Measurements from ENCODE around the gene POC1A. TPM values are rescaled to one million over a fixed set of nuclear protein-coding genes. Genes with fewer than 3 reads are reported as not detected.

POC1A gene
- total and polyA plus RNA-seq, 10 of the 15 experiments (the other 5 are each of a cell fraction or from before 2014, with no cell fraction given), result 8.5 to 49.8 (median 23.5) TPM

DNA sequence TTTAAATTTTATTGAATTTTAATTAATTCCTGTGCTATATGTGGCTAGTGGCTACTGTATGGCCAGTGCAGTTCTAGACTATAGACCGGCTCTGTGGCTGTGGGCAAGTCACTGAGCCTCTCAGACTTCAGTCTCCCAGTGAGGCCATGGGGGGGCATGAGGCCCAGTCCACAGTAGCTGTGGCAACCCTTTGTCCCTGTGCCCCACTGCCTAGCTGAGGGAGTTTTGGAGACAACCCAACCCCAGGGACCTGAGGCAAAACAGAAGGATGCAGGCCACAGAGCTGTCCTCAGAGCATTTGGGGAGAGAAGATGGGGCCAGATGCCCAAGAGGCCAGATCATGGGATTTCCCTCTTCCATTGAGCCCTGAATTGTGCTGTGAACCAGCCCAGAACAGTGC is 18.9 kb upstream of the POC1A start (continued):
- TF ChIP-seq POU2F2 (IDR thresholded peaks at IDR 0.05; ENCODE audit: borderline replicate concordance, low read depth, low read length) (no peak), SMAD5 (IDR thresholded peaks at IDR 0.05; ENCODE audit: low read depth) (no peak), ZBED1 (IDR thresholded peaks at IDR 0.05; ENCODE audit: borderline replicate concordance) (no peak)

DNA sequence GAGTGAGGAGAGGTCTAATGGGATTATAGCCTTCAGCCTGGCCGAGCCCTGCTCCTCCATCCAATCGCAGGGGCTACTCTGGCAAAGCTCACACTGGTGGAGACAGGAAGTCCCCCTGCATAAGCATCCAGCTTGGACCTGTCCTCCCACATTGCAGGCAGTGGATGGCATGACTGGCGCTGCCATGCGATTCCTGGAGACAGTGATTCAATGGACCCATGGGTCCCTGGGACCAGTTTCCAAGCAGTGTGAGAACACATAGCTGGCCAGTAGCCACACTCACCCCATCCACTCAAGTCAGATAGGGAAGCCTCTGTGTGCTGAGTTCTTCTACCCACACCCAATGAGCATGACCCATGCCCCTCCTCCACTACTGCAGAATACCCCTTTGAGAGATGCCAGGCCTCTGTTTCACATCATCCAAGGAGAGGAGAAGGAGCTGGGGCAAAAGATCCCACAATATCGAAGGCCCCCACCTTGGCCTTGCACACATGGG is 18.1 kb upstream of the POC1A start:
- no peaks in the 10 kb centered on the region for H3K36me3 ChIP-seq (ENCODE audit: control insufficient read depth in 2 of 2, insufficient read depth in 2 of 2, low read length in 1 of 2)
- no peak overlapping the region for H3K9ac ChIP-seq (ENCODE audit: control insufficient read depth, insufficient read depth, low read length)
- no peaks in the 10 kb centered on the region for H4K20me1 ChIP-seq (ENCODE audit: control insufficient read depth, insufficient read depth)
- intact Hi-C loops (cut with micrococcal nuclease; ENCODE audit: unreplicated experiment), result no loop called here
- in situ Hi-C loops (cut with MboI), result no loop called here
- ChIA-PET SMC1A (ENCODE audit: uncharacterized antibody, unreplicated experiment) (no interaction called here), POLR2A (no interaction called here), RAD21 (ENCODE audit: unreplicated experiment) (no interaction called here), CTCF (interaction anchor here (0.8 kb wide), 1 partner anchor 33 kb away, joined by 3 read pairs; no protein-coding TSS in a partner anchor)
- TF ChIP-seq RELA (IDR thresholded peaks at IDR 0.05; ENCODE audit: borderline replicate concordance, partially characterized antibody) (no peak), TCF3 (IDR thresholded peaks at IDR 0.05; ENCODE audit: borderline replicate concordance, insufficient read depth, low read depth, low read length) (no peak), NFXL1 (IDR thresholded peaks at IDR 0.05; ENCODE audit: borderline replicate concordance) (no peak), PML (IDR thresholded peaks at IDR 0.05; ENCODE audit: low read length) (no peak), LARP7 (IDR thresholded peaks at IDR 0.05) (no peak), BRCA1 (IDR thresholded peaks at IDR 0.05; ENCODE audit: low read depth, low read length) (no peak), RB1 (IDR thresholded peaks at IDR 0.05; ENCODE audit: borderline replicate concordance) (no peak), BHLHE40 (IDR thresholded peaks at IDR 0.05; ENCODE audit: borderline replicate concordance in 1 of 2, low read depth in 2 of 2, low read length in 1 of 2) (no peak), CREM (IDR thresholded peaks at IDR 0.05; ENCODE audit: low read depth) (no peak), NBN (IDR thresholded peaks at IDR 0.05) (no peak), MXI1 (IDR thresholded peaks at IDR 0.05; ENCODE audit: low read depth, low read length) (no peak), SMC3 (IDR thresholded peaks at IDR 0.05; ENCODE audit: borderline replicate concordance, low read length) (no peak), MYC (IDR thresholded peaks at IDR 0.05; ENCODE audit: insufficient read depth, insufficient read length, insufficient replicate concordance, low read length, severe bottlenecking) (no peak), MTA2 (IDR thresholded peaks at IDR 0.05; ENCODE audit: low read depth) (no peak), YY1 (IDR thresholded peaks at IDR 0.05; ENCODE audit: low read depth, low read length) (no peak), ASH2L (IDR thresholded peaks at IDR 0.05; ENCODE audit: borderline replicate concordance, low read depth) (no peak)
- TF ChIP-seq, protein P1, sequence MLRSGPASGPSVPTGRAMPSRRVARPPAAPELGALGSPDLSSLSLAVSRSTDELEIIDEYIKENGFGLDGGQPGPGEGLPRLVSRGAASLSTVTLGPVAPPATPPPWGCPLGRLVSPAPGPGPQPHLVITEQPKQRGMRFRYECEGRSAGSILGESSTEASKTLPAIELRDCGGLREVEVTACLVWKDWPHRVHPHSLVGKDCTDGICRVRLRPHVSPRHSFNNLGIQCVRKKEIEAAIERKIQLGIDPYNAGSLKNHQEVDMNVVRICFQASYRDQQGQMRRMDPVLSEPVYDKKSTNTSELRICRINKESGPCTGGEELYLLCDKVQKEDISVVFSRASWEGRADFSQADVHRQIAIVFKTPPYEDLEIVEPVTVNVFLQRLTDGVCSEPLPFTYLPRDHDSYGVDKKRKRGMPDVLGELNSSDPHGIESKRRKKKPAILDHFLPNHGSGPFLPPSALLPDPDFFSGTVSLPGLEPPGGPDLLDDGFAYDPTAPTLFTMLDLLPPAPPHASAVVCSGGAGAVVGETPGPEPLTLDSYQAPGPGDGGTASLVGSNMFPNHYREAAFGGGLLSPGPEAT (IDR thresholded peaks at IDR 0.05; ENCODE audit: low read depth), result no peak
- TF ChIP-seq, protein P2, sequence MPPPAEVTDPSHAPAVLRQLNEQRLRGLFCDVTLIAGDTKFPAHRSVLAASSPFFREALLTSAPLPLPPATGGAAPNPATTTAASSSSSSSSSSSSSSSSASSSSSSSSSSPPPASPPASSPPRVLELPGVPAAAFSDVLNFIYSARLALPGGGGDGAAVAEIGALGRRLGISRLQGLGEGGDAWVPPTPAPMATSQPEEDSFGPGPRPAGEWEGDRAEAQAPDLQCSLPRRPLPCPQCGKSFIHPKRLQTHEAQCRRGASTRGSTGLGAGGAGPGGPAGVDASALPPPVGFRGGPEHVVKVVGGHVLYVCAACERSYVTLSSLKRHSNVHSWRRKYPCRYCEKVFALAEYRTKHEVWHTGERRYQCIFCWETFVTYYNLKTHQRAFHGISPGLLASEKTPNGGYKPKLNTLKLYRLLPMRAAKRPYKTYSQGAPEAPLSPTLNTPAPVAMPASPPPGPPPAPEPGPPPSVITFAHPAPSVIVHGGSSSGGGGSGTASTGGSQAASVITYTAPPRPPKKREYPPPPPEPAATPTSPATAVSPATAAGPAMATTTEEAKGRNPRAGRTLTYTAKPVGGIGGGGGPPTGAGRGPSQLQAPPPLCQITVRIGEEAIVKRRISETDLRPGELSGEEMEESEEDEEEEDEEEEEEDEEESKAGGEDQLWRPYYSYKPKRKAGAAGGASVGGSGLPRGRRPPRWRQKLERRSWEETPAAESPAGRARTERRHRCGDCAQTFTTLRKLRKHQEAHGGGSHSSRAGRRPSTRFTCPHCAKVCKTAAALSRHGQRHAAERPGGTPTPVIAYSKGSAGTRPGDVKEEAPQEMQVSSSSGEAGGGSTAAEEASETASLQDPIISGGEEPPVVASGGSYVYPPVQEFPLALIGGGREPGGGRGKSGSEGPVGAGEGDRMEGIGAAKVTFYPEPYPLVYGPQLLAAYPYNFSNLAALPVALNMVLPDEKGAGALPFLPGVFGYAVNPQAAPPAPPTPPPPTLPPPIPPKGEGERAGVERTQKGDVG (CRISPR knock-in tag; IDR thresholded peaks at IDR 0.05), result no peak
- H3K4me2 ChIP-seq (ENCODE audit: control insufficient read depth, insufficient read depth), result no peak overlapping the region
- H3K27me3 ChIP-seq (replicated peaks in 1 of 2; ENCODE audit: control insufficient read depth in 2 of 2, insufficient read depth in 2 of 2, low read length in 1 of 2), result no peaks in the 10 kb centered on the region
- no peak for DNase-seq (ENCODE audit: low read depth, low spot score)
- H3K4me1 ChIP-seq (ENCODE audit: control insufficient read depth, insufficient read depth, low read length), result no peaks in the 10 kb centered on the region
- no peak overlapping the region for H3K4me3 ChIP-seq
- WGBS (ENCODE audit: insufficient coverage, insufficient replicate concordance, low lambda C conversion rate, missing lambda C conversion rate), result 55% methylated on average over 5 of the region's 5 CpGs
- H3K79me2 ChIP-seq (ENCODE audit: control insufficient read depth, insufficient read depth, low read length), result no peaks in the 10 kb centered on the region
- BruUV-seq (replicated peaks), result no TSS peak
- no peaks in the 10 kb centered on the region for H3K9me3 ChIP-seq (replicated peaks; ENCODE audit: control insufficient read depth, insufficient read depth, low read length)
- no peak overlapping the region for H3K27ac ChIP-seq (ENCODE audit: control insufficient read depth, insufficient read depth)
- no peak for ATAC-seq
- no peak overlapping the region for H2AFZ ChIP-seq (ENCODE audit: control insufficient read depth, low read depth, low read length)
- no peak for FAIRE-seq

Data from GM12878 (cell line).